ENCODE measurements around the gene LCLAT1.

LCLAT1 gene

DNA sequence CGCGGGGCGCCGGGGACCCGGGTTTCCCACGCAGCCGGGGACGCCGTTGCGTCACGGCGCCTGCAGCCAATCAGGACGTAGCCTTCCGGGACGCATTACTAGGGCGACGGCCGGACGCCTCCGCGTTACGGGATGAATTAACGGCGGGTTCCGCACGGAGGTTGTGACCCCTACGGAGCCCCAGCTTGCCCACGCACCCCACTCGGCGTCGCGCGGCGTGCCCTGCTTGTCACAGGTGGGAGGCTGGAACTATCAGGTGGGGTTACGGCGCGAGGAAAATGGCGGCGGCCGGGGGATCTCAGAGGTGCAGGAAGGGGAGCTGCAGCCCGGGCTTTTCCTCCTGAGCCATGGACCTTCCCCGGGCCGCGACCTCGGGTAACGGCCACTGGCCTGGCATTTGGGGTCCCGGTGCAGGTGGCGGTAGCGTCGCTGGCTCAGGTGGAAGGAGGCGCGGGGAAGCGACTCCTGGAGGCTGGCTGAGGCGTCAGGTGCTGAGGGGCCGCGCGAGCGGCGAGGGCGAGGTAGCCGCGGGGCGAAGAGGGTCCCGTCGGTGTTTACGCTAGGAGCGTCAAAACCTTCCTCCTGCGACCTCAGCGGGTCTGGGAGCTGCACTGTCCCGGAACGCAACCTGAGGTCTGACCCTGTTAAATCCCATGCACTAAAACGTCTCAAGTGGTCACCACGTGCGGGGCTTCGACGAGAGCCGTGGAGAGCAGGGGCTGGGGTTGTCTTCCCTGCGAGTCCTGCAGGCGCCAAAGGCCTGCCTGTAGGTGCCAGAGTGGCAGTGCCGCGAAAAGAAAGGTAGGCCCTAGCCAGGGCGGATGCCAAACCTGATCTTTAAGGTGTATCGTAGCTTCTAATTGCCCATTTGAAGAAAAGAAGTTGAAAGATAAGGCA, at the start of gene LCLAT1:
TSS of gene LCLAT1 (plus strand) at position 98 of the 897 bp plus-strand sequence. CDS start 78,345 bp downstream, outside the sequence.
- peak; percentile 21 for DNase-seq (ENCODE audit: low read depth, low spot score)

- no peak for DNase-seq (ENCODE audit: low read depth, low spot score)
Observed at GRCh38 chr2:30398084-30398873, 48.8 kb upstream of the LCLAT1 start.

GRCh38 chr2:30400151-30400954, 46.7 kb upstream of the LCLAT1 start:
- DNase-seq (ENCODE audit: low read depth, low spot score) = no peak

DNA sequence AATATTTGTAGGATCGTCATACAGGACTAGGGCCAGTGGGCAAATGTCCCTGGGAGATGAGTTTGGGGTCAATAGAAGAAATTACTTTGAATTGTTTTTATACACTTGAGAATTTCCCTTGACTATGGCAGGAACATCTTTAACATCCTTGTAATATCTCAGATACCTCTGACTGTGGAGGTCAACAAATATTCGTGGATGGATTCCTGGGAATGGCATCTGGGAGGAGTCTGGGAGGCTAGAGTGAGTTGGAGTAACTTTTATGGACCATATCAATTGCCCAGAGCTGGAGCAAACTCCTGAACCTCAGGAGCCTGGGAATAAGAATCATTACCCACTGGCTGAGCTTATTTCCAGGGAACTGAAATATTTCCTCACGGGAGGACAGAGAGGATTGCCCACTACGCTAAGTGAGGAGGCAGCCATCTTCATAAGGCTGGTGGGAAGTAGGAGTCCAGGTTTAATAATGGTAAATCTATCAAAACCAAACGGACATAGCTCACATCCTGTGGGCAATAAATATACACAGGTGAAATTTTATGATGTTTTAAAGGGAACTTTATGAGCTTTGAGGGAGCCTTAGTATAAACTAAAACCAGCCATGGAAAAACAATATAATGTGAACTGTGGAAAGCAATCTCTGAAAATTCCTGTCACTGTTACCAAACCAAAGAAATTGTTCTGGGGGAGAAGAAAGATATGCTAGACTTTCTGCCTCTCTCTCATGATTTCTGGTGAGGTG, 44.4 kb upstream of the LCLAT1 start:
- no peak for DNase-seq (ENCODE audit: low read depth, low spot score)

GRCh38 chr2:30403592-30404312, 43.3 kb upstream of the LCLAT1 start:
- no peak for DNase-seq (ENCODE audit: low read depth, low spot score)

DNA sequence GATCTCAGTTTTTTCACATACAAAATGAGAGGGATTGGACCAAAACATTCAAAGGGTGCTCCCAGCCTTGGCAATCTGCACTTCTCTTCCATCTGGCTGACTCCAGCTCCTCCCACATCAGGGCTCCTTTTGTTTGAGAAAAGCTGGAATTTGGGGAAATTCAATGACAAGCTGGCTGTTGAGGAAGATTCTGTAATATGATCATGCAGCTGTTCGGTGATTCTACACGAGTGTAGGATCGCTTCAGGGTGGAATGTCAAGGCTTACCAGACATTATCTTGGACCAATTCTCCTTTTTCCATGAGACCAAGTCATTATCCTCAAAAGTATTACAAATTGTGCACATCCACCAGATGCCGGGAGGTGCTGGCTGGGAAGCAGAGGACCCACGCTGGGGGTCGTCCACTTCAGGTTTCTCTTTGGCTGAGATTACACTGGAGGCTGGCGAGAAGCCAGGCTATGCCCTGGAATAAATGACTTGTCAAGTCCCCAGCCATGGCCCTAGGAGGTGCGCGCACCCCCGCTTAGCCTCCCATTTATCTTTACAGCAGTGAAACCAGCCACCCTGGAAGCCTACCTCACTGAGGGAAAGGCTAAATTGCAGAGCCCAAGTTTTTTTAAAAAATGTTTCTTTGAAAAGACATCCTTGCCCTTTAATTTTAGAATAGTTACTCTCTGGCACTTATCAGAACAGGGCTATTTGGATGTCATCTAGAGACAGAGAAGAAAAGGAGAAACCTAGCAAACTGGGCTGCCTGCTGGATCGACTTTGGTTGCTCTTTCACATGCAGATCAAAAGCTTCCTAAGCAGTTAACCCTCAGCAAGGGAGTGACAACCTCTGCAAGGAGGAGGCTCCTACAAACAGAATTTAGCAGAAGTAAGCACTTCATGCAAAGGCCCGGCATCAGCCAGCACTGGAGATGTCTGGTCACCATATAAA, 42.5 kb upstream of the LCLAT1 start:
- no peak for DNase-seq (ENCODE audit: low read depth, low spot score)

DNA sequence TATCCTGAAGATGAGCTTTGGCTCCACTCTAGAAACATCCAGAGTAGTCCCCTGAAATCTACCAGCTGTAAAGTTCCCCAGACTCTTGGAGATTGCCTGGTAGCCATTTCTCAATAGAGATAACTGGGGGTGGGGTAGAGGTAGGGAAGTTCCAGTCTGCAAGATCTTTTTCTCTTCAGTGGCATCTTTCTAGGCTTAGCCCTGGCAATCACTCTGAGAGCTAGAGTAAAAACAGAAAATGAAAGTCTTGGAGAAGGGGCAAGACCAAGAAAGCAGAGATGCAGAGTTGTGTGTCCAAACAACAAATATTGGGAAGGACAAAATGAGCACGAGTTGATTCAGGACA, 41.8 kb upstream of the LCLAT1 start:
- no peak for DNase-seq (ENCODE audit: low read depth, low spot score)

GRCh38 chr2:30406853-30407252, 40.2 kb upstream of the LCLAT1 start:
- DNase-seq (ENCODE audit: low read depth, low spot score) = no peak

DNA sequence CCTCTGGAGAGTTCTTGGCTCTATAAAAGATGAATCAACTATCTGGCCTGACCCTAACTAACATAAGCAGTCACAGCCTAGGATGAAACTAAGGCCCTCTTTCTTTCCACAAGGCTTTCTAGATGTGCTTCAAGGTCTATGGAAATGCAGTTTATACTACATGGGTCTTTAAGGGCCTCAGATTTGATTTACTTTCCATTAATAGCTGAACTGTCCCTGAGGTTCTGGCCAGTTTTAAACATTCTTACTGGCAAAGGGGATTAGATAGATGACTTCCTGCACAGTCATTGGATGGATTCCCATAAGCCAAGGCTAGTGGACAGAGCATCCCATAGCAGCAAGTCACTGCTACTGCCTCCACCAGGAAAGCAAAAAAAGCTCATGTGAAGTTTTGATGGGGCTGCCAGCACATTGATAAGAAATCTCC, 38.1 kb upstream of the LCLAT1 start:
- no peak for DNase-seq (ENCODE audit: low read depth, low spot score)

- DNase-seq (ENCODE audit: low read depth, low spot score) = no peak
Observed at GRCh38 chr2:30410217-30410616, 36.8 kb upstream of the LCLAT1 start.

DNA sequence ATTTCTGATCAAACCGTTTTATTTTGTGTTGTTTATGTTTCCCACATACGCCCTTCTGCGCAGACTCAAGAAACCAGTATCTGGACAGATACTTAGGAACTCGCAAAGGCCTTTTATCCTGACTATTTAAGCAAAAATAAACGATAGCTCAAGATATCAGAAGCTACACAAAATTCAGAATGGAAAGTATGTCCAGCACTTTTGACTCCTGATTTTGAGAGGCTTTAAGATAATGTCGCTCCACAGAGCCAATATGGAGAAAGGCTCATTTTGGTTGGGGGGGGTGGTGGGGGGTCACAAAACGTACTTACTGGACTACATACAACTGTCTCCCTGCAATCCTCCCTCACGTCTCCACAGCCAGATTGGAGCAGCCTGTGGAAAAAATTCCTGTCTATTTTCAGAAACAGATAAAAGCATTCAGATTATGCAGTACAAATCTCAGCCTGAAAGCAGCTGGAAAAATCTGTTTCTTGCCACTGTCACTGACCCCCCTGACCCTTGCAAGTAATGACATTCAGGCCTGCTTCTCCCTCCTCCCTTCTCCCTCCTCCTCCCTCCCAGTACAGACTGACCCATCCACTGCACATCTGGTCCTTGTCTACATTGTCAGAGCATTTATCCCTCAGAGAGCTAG, 34.9 kb upstream of the LCLAT1 start:
- DNase-seq (ENCODE audit: low read depth, low spot score) = no peak

GRCh38 chr2:30412684-30413570, 34.1 kb upstream of the LCLAT1 start:
- DNase-seq (ENCODE audit: low read depth, low spot score) = no peak

DNA sequence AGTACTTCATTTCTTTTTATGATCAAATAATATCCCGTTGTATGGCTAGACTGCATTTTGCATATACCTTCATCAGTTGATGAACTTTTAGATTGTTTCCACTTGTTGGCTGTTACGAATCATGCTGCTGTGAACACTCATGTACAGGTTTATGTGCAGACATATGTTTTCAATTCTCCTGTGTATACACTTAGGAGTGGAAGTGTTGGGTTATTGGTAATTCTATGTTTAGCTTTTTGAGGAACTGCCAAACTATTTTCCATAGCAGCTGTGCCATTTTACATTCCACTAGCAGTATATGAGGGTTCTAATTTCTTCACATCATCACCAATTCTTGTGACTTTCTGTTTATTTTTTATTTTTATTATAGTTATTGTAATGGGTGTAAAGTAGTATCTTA, 32.1 kb upstream of the LCLAT1 start:
- DNase-seq (ENCODE audit: low read depth, low spot score) = no peak

DNA sequence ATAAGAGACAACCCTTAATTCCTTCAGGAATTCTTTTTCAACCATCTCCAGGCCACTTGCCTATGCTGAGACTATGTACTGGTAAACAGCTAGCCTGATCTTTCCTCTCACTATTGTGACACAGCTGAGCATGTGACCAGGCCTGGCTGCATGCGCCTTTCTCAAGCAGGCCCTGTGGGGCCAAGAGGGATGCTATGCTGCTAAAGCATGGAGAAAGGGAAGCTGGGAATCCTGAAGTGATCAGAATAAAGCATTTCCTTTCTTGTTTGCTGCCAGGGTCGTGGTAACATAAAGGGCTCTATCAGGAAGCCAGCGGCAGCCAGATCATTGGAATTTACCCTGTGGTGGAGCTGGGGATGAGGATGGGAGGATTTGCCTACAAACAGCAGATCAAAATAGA, 29.8 kb upstream of the LCLAT1 start:
- no peak for DNase-seq (ENCODE audit: low read depth, low spot score)

- no peak for DNase-seq (ENCODE audit: low read depth, low spot score)
Observed at GRCh38 chr2:30421026-30421603, 25.9 kb upstream of the LCLAT1 start.

DNA sequence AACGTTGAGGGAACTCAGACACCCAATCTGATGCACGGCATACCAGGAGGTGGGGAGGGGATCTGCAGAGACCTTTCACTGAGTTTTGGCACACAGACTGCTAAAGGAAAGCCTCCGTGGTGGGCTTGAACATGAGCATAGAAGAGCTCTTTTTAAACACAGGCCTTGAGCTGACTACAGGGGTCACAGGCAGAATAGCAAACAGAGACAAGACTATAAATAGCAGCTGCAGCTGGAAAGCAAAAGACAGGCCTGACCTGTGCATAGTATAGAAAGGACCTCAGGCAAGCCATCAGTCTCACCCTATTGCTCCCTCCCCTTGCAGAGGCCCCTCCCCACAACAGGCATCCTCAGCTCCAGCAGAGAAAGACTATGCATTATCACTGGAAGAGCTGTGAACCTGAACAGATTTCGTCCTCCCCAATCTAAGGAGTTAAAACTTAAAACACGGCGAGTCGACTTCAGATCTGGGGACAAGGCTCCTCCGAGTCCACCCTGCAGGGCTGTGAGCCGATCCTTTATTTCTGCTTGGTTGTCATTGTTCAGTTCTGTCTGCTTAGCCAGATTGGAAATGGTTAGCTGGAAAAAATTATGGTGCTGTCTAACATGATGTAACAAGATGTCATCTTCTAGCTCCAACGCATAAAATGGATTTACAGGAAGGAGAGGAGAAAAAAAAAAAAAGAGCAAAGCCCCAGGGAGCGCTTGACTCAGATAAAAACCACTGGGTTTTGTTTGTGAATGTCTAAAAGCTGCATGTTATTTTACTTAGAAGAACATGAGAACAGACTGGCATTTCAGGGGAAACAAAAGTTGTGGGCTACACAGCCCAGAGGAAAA, 25.2 kb upstream of the LCLAT1 start:
- peak; percentile 59 for DNase-seq (ENCODE audit: low read depth, low spot score)
